Hindlimb muscle (tissue), 1 donor: ENCODE measurements around the gene ASIP. TPM values are rescaled to one million over a fixed set of nuclear protein-coding genes. Genes with fewer than 3 reads are reported as not detected.
"Not testable (repeated sequence)": the region's sequence is repeated elsewhere in the genome, so short reads cannot be mapped to it uniquely, and the experiment has no call there.

Experiments
- DNase-seq: peaks from one replicate; pipeline ENCODE4 v3.0.0-alpha.2; 2013
- polyA plus RNA-seq: library from polyadenylated mRNA; unstranded; fragments of 120-200 nt; gene quantifications from one replicate; pipeline ENCODE4 v1.2.1, GENCODE V29; 2013; ENCODE audit not compliant: insufficient read length

ASIP gene
- polyA plus RNA-seq, 1 donor = 0.68 TPM

DNA sequence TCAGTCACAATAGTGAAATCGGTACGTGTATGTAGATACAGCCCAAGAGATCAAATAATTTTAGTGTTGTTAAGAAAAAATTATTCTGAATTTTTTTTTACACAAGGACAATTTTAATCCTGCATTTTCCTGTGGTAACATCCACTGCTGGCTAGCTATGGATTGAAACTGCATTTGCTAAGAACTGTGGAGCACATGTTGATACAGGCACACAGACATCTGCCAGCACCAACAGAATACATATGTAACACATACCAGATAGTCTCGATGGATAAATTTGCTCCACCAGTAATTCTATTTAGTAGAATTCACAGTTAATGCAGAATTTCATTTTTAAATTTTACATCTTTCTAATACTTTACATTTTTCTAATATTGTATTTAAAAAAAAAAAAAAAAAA is 2.2 kb downstream of the ASIP start:
- no peak for DNase-seq

DNA sequence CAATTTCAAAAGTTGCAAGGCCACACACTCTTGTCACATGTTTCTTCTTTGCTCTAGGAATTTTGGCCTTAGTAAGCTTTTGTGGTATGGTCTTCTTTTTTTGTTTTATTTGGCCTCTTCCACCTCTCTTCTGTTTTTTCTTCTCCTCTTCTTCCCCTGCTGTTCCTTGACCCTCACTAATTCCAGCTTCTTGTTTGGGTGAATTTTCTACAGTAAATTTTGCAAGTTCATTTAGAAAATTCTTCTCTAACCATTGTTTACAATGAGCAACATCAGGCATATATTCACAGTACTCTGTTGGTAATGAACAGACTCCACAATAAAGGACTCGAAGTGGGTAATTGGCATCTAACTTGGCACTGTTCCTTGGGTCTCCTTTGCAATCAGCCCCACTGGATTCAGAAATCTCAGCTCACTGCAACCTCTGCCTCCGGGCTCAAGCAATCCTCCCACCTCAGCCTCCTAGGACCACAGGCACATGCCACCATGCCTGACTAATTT is 5.0 kb downstream of the ASIP start:
- DNase-seq = no peak

DNA sequence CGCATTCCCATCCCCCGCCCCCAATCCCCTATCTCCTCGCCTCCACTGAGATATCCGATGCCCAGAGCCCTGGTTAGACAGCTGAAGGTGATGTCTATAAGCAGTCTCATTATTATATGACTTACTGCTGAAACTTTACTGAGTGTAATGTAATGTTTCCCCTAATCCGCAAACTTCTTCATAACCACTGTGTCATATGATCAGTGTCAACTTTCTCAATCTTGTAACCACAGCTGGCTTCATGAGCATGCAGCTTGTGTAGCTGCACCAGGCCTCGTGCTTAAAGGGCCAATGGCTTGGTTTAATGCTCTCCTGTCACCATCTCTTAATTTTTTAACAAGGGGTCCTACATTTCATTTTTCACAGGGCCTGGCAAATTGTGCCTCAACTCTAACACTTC is 8.1 kb downstream of the ASIP start:
- DNase-seq = peak; percentile 8

DNA sequence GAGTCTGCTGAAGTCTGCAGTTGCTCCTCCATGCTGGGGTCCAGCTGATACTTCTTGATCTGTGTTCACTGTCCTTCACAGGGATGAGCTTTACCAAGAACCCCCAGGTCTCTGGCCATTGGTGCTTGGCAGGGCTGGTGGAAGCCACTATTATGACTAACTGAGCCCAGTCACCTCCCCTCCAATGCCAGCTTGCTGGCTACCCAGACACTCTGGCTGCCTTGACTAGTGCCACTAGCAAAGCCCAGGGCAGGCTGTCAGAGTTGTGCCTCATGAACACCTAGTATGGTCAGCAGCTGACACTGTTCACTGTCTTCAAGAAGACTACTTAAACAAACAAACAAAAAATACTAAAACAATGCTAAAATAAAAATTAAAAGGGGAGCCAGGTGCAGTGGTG is 8.8 kb downstream of the ASIP start:
- DNase-seq = no peak

DNA sequence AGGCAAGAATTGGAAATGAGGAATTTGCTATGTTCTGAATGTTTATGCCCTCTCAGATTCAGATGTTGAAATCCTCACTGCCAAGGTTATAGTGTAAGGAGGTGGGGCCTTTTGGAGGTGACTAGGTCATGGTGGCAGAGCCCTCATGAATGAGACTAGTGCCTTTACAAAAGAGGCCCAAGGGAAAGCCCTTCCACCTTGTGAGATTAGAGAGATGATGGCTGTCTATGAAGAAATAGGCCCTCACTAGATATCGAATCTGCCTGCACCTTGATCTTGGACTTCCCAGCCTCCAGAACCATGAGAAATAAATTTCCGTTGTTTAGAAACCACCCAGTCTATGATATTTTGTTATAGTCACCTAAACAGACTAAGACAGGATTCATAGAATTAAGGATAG is 10.4 kb downstream of the ASIP start:
- no peak for DNase-seq

DNA sequence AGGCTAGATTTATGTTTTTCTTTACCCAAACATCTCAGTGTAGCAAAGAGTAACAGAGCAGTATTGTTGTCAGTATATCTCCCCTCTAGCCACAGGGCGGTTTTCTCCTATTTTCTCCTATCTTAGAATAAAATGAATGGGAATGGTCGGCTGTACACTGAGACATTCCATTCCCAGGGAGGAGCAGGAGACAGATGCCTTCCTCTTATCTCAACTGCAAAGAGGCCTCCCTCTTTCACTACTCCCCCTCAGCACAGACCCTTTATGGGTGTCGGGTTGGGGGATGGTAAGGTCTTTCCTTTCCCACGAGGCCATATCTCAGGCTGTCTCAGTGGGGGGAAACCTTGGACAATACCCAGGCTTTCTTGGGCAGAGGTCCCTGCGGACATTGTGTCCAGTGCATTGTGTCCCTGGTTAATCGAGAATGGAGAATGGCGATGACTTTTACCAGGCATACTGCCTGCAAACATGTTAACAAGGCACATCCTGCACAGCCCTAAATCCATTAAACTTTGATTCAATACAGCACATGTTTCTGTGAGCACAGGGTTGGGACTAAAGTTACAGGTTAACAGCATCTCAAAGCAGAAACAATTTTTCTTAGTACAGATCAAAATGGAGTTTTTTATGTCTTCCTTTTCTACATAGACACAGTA is 11.3 kb downstream of the ASIP start:
- not testable (repeated sequence) for DNase-seq

DNA sequence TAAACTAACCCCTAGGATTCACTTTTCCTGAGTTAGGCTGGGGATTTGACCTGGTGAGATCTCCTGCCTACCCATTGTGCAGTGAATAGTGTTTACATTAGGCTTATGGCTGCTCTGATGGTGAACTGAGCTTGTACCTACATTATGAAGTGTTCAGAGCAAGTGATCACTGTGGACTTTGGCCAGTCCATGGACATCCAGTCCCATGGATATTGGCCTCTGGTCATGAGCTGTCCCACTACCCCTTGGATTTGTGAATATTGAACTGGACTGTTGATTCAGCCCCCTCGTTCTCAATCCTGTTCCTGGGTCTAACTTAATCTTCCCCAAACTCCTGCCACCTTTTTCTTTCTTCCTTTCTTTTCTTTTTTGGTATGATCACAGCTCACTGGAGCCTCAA is 13.8 kb downstream of the ASIP start:
- DNase-seq = no peak

DNA sequence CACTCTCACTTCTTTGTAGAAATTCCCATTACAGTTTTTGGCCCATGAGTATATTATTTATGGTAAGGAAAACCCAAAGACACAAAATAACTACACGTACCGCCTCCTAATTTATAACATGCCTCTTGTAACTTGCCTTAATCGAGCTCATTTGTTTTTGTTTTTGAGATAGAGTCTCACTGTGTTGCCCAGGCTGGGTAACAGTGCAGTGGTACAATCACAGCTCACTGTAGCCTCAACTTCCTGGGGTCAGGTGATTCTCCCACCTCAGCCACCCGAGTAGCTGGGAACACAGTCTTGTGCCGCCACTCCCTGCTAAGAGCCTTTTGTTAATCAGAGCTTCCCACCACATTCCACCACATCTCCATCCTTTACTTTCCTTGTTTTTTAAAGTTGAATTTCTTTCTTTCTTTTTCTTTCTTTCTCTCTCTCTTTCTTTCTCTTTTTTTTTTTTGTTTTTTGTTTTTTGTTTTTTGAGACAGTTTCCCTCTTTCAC is 15.5 kb downstream of the ASIP start:
- no peak for DNase-seq

DNA sequence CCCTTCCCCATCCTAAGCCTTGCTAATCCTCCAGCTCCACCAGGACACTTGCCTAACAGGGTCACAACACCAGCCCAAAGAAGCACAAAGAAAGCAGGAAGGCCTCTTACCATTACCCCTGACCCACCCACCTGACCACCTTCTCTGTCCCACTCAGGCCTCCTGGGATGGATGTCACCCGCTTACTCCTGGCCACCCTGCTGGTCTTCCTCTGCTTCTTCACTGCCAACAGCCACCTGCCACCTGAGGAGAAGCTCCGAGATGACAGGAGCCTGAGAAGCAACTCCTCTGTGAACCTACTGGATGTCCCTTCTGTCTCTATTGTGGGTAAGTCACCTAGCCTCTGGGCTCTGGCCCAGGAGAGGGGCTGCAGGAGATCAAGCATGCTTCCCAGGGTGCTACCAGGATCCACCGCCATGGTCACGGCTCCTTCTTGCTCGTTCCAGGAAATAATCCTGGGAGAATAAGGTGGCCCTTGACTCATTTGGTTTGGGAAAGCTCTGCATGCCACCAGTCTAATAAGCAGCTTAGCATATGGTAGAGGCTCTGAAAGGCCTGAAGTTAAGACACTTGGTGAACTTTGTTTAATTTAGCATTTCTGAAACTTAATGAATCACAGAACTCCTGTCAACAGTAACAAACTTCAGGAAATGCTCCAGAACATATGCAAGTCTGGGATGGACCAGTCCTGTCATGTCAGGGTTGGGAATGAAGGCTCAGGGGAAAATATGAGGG is 19.2 kb downstream of the ASIP start:
- no peak for DNase-seq

DNA sequence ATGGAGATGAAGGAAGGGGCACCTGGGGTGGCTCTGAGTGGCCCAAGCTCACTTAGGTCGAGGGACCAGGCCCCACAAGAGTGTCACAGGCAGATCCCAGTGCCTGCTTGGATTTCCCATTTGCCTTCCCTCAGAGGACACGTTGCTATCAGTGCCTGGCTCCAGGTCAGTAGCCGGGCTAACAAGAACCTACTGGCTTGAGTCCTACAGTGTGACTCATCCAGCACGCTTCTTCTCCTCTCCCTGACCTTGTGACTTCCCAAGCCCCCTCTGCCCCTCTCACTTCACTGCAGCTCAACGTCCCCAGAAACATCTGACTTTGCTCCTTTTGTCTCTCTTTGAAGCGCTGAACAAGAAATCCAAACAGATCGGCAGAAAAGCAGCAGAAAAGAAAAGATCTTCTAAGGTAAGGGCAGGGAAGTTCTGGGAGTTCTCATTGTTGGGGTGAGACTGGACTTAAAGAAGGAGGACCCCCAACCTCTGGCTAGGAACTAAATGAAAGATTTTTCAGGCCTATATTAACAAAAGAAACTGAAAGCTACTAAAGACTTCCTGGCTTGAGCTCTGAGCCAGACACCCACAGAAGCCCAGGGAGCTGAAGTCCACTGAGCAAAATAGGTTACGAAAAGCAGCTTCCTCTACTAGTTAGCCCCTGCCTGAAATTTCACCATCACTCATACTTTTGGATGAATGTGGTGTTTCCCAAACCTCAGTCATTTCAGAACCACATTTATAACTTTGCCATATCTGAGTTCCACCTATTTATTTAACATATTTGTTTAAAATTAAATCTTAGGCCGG is 21.5 kb downstream of the ASIP start:
- DNase-seq = no peak

DNA sequence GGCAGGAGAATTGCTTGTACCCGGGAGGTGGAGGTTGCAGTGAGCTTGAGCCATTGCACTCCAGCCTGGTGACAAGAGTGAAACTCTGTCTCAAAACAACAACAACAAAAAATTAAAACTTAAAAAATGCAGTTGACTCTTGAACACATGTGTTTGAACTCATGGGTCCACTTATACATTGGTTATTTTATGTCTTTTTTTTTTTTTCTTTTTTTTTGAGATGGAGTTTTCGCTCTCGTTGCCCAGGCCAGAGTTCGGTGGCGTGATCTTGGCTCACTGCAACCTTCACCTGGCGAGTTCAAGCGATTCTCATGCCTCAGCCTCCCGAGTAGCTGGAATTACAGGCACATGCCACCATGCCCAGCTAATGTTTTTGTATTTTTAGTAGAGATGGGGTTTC is 22.2 kb downstream of the ASIP start:
- DNase-seq = not testable (repeated sequence)

DNA sequence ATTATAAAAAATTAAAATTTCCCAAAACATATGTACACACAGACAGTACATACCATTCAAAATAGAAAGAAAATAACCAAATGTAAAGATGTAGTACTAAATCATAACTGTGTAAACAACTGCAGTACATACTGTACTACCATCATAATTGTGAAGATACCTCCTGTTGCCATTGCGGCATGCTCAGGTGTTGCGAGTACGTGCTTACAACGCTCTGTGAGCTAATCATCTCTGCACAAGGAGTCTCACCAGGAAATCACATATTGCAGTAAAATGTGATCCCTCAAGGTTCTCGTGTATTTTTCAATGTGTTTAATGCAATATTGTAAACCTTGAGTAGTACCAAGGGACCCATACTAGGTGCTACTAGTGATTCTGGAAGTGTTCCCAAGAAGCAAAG is 22.9 kb downstream of the ASIP start:
- no peak for DNase-seq

DNA sequence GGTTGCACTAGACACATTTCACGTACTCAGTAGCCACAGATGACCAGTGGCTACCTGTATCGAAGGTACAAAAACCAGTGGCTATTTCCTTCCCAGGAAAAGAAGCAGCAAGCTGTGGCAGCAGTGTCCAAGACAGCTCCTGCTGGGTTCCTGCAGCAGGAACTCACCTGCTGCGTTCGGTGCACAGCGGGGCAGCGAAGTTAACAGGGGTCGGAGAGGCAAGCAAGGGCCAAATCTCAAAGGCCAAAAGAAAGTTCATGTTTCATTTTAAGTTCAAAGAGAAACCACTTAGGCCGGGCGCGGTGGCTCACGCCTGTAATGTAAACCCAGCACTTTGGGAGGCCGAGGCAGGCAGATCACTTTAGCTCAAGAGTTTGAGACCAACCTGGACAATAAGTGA is 26.9 kb downstream of the ASIP start:
- no peak for DNase-seq

DNA sequence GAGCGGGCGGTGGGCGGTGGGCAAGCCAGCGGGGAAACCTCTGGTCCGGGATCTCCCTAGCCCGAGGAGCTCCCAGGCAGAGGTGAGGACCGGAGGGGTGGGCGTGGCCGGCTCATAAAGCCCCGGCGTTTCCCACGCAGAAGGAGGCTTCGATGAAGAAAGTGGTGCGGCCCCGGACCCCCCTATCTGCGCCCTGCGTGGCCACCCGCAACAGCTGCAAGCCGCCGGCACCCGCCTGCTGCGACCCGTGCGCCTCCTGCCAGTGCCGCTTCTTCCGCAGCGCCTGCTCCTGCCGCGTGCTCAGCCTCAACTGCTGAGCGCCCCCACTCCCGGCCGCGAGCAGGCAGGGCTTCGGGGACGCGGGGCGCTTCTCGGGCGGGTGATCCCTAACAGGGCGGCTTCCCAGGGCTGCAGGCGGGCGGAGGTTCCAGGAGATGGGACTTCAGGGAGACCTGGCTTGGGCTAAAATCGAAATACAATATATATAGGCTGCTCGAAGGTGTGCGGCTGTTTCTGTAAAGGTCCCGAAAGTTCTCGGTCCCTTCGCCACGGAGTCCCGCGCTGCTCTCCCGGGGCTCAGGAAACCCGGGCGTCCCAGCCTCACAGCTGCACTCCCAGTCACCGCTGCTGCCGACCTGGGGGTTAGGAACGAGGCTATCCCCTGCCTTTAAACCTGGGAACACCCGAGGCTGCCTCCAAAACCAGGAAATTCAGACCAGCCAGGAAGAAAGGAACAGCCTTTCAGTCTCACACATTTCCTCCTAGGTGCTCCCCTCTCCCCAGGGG is 27.8 kb downstream of the ASIP start:
- peak; percentile 14 for DNase-seq

DNA sequence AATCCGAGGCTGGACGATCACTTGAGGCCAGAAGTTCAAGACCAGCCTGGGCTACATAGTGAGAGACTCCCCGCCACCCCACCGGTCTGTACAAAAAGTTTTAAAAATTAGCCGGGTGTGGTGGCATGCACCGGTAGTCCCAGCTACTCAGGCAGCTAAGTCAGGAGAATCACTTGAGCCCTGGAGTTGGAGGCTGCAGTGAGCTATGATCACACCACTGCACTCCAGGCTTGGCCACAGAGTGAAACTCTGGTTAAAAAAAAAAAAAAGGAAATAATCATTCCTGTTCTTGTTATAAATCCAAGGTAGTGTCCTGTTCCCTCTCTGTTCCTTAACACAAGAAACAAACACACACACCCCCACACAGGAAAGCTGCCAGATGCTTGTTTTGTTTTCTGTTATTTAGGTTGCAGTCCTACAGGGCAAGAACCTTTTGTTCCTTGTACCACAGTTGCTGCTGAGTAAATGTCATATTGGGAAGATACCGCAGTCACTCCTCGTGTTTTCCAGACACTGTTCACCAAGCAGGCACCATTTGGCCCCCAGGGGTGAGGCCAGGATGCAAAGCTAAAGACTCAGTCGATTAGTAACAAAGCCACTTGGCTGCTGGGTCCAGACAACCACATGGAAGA is 28.9 kb downstream of the ASIP start:
- DNase-seq = no peak

DNA sequence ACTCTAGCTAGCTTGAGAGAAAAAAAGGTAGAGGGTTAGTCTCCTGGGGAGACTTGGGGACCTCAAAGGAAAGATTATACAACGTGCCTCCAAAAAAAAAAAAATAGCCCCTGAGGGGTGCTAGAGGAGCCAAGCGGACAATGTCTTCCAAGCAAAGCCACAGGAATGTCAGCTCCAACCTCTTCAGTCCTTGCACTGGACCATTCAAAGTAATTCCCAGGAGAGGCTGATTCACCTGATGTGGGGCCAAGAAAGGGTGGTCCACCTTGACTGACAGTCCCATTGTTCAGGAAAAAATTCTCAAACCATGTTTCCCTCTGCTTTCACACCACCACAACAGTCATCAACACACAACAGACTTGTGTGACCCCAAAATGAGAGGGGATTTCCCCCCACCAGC is 30.7 kb downstream of the ASIP start:
- DNase-seq = no peak

DNA sequence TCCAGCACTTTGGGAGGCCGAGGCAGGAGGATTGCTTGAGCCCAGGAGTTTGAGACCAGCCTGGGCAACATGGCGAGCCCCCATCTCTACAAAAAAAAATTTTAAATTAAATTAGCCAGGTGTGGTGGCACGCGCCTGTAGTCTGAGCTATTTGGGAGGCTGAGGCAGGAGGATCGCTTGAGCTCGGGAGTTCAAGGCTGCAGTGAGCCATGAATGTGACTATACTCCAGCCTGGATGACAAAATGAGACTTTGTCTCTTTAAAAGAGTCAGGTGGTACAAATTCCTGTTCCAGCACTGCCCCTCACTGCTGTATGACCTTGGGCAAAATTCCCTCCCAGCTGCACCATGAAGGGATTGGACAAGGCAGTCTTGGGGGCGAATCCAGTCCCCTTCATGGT is 33.5 kb downstream of the ASIP start:
- no peak for DNase-seq

DNA sequence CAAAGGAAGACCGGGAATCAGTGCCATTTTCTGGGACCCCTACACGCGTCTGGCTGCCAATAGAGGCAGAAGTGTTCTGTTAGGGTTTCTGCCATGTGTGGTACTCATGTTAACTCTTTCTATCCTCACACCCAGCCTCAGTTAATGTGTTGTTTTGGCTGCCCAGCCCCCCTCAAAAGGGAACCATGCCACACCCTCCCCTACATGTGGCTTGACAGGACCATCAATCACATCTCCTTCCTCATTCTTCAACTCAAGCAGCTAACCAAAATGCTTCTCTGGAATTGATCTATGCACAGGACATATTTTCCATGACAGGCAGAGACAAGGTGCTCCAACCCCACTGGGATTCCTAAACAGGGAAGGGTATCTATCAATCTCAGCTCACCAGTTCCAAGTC is 40.0 kb downstream of the ASIP start:
- DNase-seq = no peak

DNA sequence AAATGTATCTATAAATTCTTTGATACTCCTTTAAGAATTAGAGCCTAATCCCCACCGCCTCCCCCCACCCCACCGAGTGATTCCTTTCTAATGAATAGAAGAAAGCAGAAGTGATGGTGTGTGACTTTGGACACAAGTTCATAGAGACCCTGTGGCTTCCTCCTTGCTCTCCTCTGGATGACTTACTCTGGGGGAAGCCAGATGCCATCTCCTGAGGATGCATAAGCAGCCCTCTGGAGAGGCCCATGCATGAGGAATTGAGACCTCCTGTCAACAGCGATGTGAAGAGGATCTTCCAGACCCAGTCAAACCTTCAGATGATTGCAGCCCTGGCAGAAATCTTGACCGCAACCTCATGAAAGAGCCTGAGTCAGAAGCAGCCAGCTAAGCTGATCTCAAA is 40.8 kb downstream of the ASIP start:
- DNase-seq = no peak

DNA sequence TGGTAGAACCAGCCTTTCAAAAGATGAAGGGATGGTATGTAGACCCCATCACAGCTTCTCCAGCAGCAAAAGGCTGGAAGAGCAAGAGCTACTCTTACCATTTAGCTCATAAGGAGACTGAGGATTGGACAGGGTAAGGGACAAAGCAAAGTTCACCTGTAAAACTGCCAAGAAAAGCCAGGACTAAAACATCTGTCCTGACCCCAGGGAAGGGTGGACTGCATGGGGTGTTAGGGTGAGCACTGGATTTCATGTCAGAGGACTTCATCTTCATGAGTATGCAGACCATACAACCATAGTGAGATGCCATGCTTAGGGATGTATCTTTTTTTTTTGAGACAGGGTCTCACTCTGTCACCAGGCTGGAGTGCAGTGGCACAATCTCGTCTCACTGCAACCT is 42.6 kb downstream of the ASIP start:
- no peak for DNase-seq

DNA sequence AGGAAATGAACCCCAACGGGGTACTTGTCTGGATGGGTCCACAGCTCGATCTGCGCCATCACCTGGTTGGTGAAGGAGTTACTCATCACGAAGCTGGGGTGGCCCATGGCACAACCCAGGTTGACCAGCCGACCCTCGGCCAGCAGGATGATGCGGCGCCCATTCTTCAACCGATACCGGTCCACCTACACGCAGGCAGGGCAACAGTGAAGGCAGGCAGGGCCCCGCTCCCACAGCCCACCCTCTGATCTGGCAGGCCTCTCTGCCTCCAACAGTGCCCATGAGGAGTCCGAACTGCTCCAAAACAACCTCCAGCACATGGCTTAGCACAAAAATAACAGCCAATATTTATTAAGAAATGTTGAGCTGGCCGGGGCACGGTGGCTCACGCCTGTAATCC is 44.2 kb downstream of the ASIP start:
- DNase-seq = no peak

DNA sequence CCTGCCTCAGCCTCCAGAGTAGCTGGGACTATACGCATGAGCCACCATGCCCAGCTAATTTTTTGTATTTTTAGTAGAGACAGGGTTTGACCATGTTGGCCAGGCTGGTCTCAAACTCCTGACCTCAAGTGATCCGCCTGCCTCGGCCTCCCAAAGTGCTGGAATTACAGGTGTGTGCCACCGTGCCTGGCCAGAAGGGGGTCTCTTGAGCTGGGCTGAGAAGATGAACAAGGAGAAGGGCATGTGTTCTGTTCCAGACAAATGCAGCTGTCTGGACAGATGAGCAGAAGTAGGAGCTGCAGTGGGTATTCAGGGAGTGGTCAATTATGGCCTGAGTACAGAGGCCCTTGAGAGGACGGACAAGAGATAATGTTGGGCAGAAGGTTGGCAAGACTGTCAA is 46.3 kb downstream of the ASIP start:
- DNase-seq = not testable (repeated sequence)
